Heart left ventricle (tissue), 13 donors: Measurements from ENCODE around the gene KRT31.
"Not testable (repeated sequence)": the region's sequence is repeated elsewhere in the genome, so short reads cannot be mapped to it uniquely, and the experiment has no call there.

Source experiments
- CTCF ChIP-seq, 12 donors: fragments of 200-600 bp; sonication (generic) in 4 of 12; IDR thresholded peaks; one replicate each; pipeline versions ENCODE4 v1.5.0 to v1.8.0; 2018 to 2022; ENCODE audit warnings: antibody characterized with exemption in 12 of 12, mild to moderate bottlenecking in 5 of 12
- POLR2A ChIP-seq, 2 donors: fragments of 450-650 bp; IDR thresholded peaks; one replicate each; pipeline ENCODE4 v1.6.1; 2017; ENCODE audit warnings: antibody characterized with exemption in 2 of 2, mild to moderate bottlenecking in 2 of 2, moderate library complexity in 2 of 2
- donor health status: ischemic (EF 13 %, LVEDD 7.1; RV severe dilation, severe dysfunction).
- donor health status: DM: no; HTN: yes; CAD: no.
- donor health status: DM: no; HTN: no; CAD: no.
- donor health status: ischemic (EF 25% LVEDD 6.9; RV normal size, moderate dysfunction).
- donor health status: ischemic (EF 25% LVEDD 5.7; RV mildly dilated, moderate dysfunction).
- donor health status: ischemic (EF 35%, LVEDD 5.7; RV mildly dilated, moderate dysfunction).
- donor health status: nonischemic (EF 11% LVEDD 7.7; RV severe dilation, severe dysfunction).
- donor health status: DM: yes; HTN: yes; CAD: no.
- donor health status: PGD.
- donor health status: ischemic (EF 29% LVEDD 5.4; RV normal size, mild dysfunction).
- donor health status: nonischemic (EF 23%, LVEDD 6.1; RV moderate dilation, normal function).

- not testable (repeated sequence) for TF ChIP-seq CTCF, POLR2A (IDR thresholded peaks at IDR 0.05)
Measured at GRCh38 chr17:41346421-41346820, 51.0 kb downstream of the KRT31 start.
